Keratinocyte (primary cell): ENCODE measurements around the gene ADPRS. TPM values are rescaled to one million over a fixed set of nuclear protein-coding genes. Genes with fewer than 3 reads are reported as not detected.

Experiments used
- DNase-seq: peaks from one replicate; pipeline ENCODE4 v3.0.0-alpha.2; 2011; ENCODE audit warnings: low read depth, missing footprints, low spot score
- FAIRE-seq: peaks from 2 replicates; lab custom pipeline; 2011; peaks lifted over from hg19 to GRCh38; lab: Jason Lieb, UNC
- H2AFZ ChIP-seq: 2 replicates; pipeline ENCODE4 v1.6.0; 2012; ENCODE audit warnings: low read length, control low read depth, inconsistent platforms; ENCODE audit not compliant: control insufficient read depth
- H3K27ac ChIP-seq: 2 replicates; pipeline ENCODE4 v1.5.1; 2011; ENCODE audit warnings: low read length; ENCODE audit not compliant: control insufficient read depth, insufficient read depth
- H3K27me3 ChIP-seq: 3 replicates; pipeline ENCODE4 v1.6.0; 2011; ENCODE audit warnings: low read length; ENCODE audit not compliant: control insufficient read depth, insufficient read depth; ENCODE audit errors: extremely low read depth
- H3K36me3 ChIP-seq, 2 experiments: 2 replicates in 1 of 2; 3 replicates in 1 of 2; pipeline ENCODE4 v1.5.1; 2011; ENCODE audit warnings: low read length in 2 of 2, mild to moderate bottlenecking in 1 of 2; ENCODE audit not compliant: control insufficient read depth in 2 of 2, insufficient read depth in 2 of 2; ENCODE audit errors: extremely low read depth in 1 of 2
- H3K4me1 ChIP-seq: 3 replicates; pipeline ENCODE4 v1.5.1; 2011; ENCODE audit warnings: low read length; ENCODE audit not compliant: control insufficient read depth, insufficient read depth; ENCODE audit errors: extremely low read depth
- H3K4me2 ChIP-seq: 3 replicates; pipeline ENCODE4 v1.6.0; 2011; ENCODE audit warnings: low read depth, low read length; ENCODE audit not compliant: control insufficient read depth, insufficient read depth; ENCODE audit errors: extremely low read depth
- H3K4me3 ChIP-seq, 3 experiments: fragments of 200-600 bp in 1 of 3; sonication (generic) in 1 of 3; 2 replicates in 2 of 3; 3 replicates in 1 of 3; pipeline ENCODE4 v1.5.1; 2011 to 2016; ENCODE audit warnings: low read length in 3 of 3, mild to moderate bottlenecking in 3 of 3, control low read depth in 2 of 3, inconsistent platforms in 1 of 3, low read depth in 1 of 3, mixed read lengths in 1 of 3, mixed run types in 1 of 3, moderate library complexity in 1 of 3; ENCODE audit not compliant: control insufficient read depth in 2 of 3, insufficient read depth in 2 of 3; ENCODE audit errors: extremely low read depth in 1 of 3
- H3K79me2 ChIP-seq: 2 replicates; pipeline ENCODE4 v1.6.0; 2012; ENCODE audit warnings: low read length; ENCODE audit not compliant: control insufficient read depth, insufficient read depth
- H3K9ac ChIP-seq: 3 replicates; pipeline ENCODE4 v1.6.0; 2011; ENCODE audit warnings: low read length; ENCODE audit not compliant: control insufficient read depth, insufficient read depth; ENCODE audit errors: extremely low read depth
- H3K9me1 ChIP-seq: 3 replicates; pipeline ENCODE4 v1.6.0; 2011; ENCODE audit warnings: low read length; ENCODE audit not compliant: control insufficient read depth, insufficient read depth; ENCODE audit errors: extremely low read depth
- H3K9me3 ChIP-seq: 2 replicates; pipeline ENCODE4 v1.5.1; 2012; ENCODE audit warnings: low read depth, low read length; ENCODE audit not compliant: control insufficient read depth
- H4K20me1 ChIP-seq: 3 replicates; pipeline ENCODE4 v1.6.0; 2011; ENCODE audit warnings: low read length; ENCODE audit not compliant: control insufficient read depth, insufficient read depth; ENCODE audit errors: extremely low read depth
- EZH2 ChIP-seq: IDR thresholded peaks from one replicate; pipeline ENCODE4 v1.6.1; 2012; ENCODE audit warnings: inconsistent platforms, mild to moderate bottlenecking, low read length, moderate library complexity
- dilution Hi-C: fragments of 300-500 bp; cut with MboI; formaldehyde crosslinking; loops from one replicate; pipeline ENCODE4 v1.7.0; 2020; ENCODE audit warnings: low sequenced_read_pairs; ENCODE audit not compliant: extremely low pct_ligation_motif_present
- polyA plus RNA-seq, 5 experiments: library from polyadenylated mRNA; depleted of rRNA in 3 of 5; stranded (reverse) in 3 of 5; stranded (forward) in 1 of 5; unstranded in 1 of 5; fragments of >200 nt; gene quantifications; 1 replicate in 1 of 5; 2 replicates in 3 of 5; 3 replicates in 1 of 5; pipeline versions ENCODE4 v1.2.1 to v1.2.3, GENCODE V29; 2011 to 2012; ENCODE audit warnings: missing spikeins in 2 of 5, low read depth in 1 of 5, low replicate concordance in 1 of 5
- TF ChIP-seq, protein P1 (sequence below), 3 experiments: IDR thresholded peaks in 1 of 3; conservative IDR thresholded peaks in 1 of 3; optimal IDR thresholded peaks in 1 of 3; 2 replicates in 2 of 3; 3 replicates in 1 of 3; pipeline versions ENCODE3 to v1.5.1; 2011; ENCODE audit warnings: low read length in 3 of 3, mild to moderate bottlenecking in 3 of 3, moderate library complexity in 2 of 3, control low read depth in 1 of 3, inconsistent platforms in 1 of 3; ENCODE audit not compliant: insufficient read depth in 2 of 3; ENCODE audit errors: extremely low read depth in 1 of 3

The ADPRS gene
- polyA plus RNA-seq, 1 donor (not counting 4 experiments of a cell fraction or from before 2014, with no cell fraction given), result 33.1 TPM

DNA sequence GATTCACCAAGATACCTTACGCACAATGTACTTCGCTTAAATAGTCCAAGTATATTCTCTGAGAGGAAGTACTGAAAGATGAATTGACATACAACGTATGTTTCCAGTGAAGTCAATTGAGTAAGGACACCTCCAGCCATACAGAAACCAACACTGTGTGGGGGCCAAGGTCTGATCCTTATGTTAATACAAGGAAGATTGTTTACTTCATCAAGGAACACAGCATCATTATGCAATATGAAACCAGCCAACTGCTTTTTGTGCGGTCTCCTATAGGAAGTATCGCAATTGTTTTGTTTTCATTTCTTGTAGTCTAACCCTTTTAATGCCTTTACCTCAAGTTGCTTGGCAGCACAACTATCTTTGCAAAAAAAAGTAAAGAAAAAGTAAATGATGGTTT lies 33.0 kb upstream of the ADPRS start:
- H3K79me2 ChIP-seq, result no peaks in the 10 kb centered on the region
- DNase-seq (no peak), FAIRE-seq (no peak)
- H3K4me3 ChIP-seq, result no peak overlapping the region
- dilution Hi-C loops, result no loop called here
- H3K36me3 ChIP-seq, result no peaks in the 10 kb centered on the region
- H4K20me1 ChIP-seq, result no peaks in the 10 kb centered on the region
- H3K9ac ChIP-seq, result no peak overlapping the region
- H3K27ac ChIP-seq, result no peak overlapping the region
- TF ChIP-seq, protein P1, sequence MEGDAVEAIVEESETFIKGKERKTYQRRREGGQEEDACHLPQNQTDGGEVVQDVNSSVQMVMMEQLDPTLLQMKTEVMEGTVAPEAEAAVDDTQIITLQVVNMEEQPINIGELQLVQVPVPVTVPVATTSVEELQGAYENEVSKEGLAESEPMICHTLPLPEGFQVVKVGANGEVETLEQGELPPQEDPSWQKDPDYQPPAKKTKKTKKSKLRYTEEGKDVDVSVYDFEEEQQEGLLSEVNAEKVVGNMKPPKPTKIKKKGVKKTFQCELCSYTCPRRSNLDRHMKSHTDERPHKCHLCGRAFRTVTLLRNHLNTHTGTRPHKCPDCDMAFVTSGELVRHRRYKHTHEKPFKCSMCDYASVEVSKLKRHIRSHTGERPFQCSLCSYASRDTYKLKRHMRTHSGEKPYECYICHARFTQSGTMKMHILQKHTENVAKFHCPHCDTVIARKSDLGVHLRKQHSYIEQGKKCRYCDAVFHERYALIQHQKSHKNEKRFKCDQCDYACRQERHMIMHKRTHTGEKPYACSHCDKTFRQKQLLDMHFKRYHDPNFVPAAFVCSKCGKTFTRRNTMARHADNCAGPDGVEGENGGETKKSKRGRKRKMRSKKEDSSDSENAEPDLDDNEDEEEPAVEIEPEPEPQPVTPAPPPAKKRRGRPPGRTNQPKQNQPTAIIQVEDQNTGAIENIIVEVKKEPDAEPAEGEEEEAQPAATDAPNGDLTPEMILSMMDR (optimal IDR thresholded peaks at IDR 0.05 in 1 of 3, IDR thresholded peaks at IDR 0.05 in 1 of 3, conservative IDR thresholded peaks at IDR 0.05 in 1 of 3; ENCODE audit: extremely low read depth in 1 of 3, insufficient read depth in 2 of 3, low read length in 3 of 3), result no peak
- no peak for TF ChIP-seq EZH2
- H3K4me1 ChIP-seq, result no peaks in the 10 kb centered on the region
- no peaks in the 10 kb centered on the region for H3K9me3 ChIP-seq
- H3K27me3 ChIP-seq, result no peaks in the 10 kb centered on the region
- no peak overlapping the region for H2AFZ ChIP-seq
- H3K4me2 ChIP-seq, result no peak overlapping the region
- H3K9me1 ChIP-seq, result no peaks in the 10 kb centered on the region

DNA sequence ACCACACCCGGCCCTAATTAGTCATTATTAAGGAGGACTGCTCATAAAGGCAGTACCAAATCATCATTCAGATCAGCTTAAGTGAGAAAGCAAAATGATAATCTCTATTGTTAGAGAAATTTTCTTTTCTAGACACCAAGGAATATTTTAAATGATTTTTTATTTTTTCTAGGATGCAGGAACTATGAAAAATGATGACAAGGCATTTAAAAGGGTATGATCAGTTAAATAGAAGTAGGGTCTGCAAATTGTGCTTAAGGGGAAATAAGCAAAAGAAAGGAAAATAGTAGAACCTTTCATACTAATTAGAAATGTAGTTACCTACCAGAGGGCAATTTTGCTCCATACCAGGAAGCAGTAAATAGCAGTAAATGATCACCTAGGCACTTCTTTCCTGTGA lies 26.4 kb upstream of the ADPRS start:
- H3K27me3 ChIP-seq, result no peaks in the 10 kb centered on the region
- no peaks in the 10 kb centered on the region for H4K20me1 ChIP-seq
- H3K4me2 ChIP-seq, result no peak overlapping the region
- no peak for FAIRE-seq
- no peaks in the 10 kb centered on the region for H3K4me1 ChIP-seq
- no peak overlapping the region for H3K4me3 ChIP-seq
- no peak overlapping the region for H3K9ac ChIP-seq
- no peak overlapping the region for H2AFZ ChIP-seq
- H3K9me3 ChIP-seq, result no peaks in the 10 kb centered on the region
- no peaks in the 10 kb centered on the region for H3K36me3 ChIP-seq
- DNase-seq, result no peak
- TF ChIP-seq, protein P1 (optimal IDR thresholded peaks at IDR 0.05 in 1 of 3, IDR thresholded peaks at IDR 0.05 in 1 of 3, conservative IDR thresholded peaks at IDR 0.05 in 1 of 3; ENCODE audit: extremely low read depth in 1 of 3, insufficient read depth in 2 of 3, low read length in 3 of 3), result no peak
- no peak for TF ChIP-seq EZH2
- H3K79me2 ChIP-seq, result no peaks in the 10 kb centered on the region
- H3K27ac ChIP-seq, result no peak overlapping the region
- dilution Hi-C loops, result no loop called here
- no peaks in the 10 kb centered on the region for H3K9me1 ChIP-seq
